NCI-H345 treated with DMSO at 0.1 percent for 48 hours (cell line): Measurements from ENCODE around the gene FGF2.
"Not testable (repeated sequence)": the region's sequence is repeated elsewhere in the genome, so short reads cannot be mapped to it uniquely, and the experiment has no call there.

Experiments used
- DNase-seq: peaks from one replicate; lab custom pipeline; 2025; ENCODE audit not compliant: unreplicated experiment; lab: John Stamatoyannopoulos, UW

The FGF2 gene

DNA sequence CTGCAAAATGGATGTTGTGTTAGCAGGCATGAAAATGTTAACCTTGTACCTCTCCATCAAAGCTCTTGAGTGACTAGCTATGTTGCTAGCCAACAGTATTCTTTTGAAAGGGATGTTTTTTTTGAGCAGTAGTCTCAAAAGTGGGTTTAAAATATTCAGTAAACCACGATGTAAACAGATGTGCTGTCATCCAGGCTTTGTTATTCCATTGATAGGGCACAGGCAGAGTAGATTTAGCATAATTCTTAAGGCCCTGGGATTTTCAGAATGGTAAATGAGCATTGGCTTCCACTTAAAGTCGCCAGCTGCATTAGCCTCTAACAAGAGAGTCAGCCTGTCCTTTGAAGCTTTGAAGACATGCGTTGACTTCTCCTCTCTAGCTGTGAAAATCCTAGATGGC is 18.4 kb downstream of the FGF2 start:
- no peak for DNase-seq

DNA sequence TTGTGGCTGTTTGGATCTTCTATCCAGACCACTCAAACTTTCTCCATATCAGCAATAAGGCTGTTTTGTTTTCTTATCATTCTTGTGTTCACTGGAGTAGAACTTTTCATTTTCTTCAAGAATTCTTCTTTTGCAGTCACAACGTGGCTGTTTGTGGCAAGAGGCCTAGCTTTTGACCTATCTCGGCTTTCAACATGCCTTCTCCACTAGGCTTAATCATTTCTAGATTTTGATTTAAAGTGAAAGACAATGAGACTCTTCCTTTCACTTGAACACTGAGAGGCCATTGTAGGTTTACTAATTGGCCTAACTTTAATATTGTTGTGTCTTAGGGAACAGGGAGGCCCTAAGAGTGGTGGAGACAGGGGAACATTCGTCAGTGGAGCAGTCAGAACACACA is 19.1 kb downstream of the FGF2 start:
- no peak for DNase-seq

DNA sequence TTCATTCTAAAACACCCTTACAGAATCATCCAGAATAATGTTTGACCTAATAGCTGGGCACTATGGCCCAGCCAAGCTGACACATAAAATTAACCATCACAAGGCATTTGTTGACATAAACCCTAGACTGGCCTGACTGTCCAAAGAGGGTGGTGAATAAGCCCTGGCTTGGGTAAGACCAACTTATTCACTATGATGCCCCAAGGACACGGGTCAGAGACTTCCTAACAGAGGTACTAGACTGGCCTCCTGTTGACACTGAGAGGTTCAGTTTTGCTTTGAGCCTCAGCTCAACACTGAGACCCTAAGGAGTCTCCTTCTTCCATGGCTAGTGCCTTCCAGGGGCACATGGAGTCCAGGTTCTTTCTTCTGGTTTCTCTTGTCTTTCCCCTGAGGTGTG is 21.3 kb downstream of the FGF2 start:
- no peak for DNase-seq

DNA sequence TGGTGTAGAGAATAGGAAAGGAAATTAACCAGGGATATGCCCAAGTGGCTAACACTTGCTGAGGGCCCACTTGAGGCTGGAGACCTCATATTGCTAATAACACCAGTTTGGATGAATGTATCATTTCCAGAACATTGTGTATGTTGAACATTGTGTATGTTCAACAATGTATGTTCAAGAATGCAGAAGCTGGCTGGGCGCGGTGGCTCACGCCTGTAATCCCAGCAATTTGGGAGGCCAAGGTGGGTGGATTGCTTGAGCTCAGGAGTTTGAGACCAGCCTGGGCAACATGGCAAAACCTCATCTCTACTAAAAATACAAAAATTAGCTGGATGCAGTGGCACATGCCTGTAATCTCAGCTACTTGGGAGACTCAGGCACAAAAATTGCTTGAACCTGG is 23.2 kb downstream of the FGF2 start:
- DNase-seq = not testable (repeated sequence)

DNA sequence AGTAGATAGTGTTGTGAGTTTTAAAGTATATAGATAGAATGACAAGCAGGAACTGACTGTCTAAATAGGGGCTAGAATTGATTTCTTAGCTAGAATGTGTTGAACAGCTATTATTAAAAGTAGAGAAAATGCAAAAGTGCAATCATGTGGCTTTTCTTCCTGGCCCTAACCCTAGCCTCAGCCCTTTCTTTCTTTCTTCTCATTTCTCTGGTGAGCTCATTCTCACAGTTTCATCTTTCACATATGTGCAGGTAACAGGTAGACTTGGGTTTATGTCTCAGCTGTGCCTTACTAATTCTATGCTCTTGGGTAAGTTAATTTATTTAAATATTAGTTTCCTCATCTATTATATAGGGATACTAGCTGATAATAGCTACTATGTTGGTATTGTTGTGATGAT is 24.9 kb downstream of the FGF2 start:
- DNase-seq = no peak

DNA sequence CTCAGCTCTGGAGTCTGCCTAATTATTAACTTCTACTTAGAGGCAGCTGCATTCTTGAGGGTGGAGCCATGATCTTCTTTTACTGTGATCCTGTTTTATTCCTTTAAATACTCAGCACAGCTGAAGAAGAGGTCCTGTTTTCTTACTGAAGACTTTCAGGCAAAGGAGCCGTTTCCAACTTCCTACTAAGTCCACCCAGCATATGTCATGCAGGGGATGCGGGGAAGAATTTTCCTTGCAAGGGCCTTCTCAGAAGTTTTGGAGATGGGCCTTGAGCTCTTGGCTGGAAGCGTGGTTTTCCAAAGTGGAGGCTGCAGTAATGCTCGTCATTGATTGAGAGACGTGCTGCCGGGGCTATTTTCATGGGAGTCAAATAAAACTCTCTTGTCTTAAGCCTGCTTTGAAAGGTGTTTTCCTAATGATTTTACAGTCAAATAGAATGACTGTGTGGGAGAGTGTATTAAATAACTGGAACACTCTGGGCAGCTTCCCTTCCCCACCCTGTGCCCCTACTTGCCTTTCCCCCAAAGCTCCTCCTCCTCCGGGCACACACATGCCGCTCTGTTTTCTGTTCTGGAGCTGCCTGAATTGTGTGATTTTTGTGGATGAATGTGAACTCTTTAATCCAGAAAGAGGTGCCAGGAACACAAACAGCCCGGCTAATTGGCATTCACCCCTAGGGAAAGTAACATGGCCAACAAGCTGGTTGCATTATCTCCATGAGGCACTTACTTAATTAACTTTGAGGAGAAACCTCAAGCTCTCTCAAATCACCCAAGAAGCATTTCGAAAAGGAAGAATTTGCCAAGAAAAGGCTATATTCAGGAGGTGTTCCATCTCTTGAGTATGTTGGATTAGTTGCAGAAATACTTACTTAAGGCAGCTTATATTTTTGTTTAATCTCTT is 28.1 kb downstream of the FGF2 start:
- no peak for DNase-seq

DNA sequence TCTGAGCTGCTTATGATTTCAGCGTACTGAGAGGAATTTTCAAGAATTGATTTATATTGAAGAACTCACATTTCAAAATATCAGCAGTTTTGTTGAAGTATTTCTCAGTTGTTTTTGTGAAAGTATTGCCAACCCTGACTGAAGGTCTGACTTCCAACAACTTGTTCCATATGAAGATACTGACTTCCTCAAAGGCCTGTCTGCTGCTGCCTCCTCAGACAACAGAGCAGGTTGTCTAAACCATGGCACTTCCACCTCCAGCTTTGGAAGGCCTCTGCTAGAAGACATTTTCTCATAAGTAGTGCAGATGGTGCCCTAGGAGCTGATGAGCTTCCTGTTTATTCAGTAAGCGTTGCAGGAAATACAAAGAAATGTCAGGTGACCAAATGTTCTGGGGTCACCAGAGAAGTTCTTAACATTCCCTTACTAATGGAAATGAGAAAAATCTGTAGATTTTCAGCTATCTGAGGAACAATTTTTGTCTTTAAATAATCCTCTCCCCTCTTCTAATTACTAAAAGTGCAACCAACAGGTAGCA is 28.8 kb downstream of the FGF2 start:
- DNase-seq = no peak

DNA sequence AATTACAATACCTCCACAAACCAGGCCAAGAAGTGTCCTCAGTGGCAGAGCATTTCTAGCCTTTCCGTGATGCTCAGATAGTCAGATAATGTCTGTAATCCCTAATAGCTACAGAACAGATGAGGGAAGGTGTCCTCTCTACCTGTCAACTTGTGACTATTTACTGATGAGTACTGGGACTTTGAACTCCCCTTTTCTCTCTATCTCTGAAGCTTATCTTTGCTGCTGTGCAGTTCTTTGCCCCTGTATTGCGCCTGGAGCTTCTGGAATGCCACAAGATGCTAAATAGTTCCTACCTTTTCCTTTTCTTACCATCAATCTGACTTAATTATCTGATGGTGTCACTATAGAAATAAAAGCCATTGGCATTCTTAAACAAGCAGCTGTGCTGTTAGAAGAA is 30.5 kb downstream of the FGF2 start:
- no peak for DNase-seq

DNA sequence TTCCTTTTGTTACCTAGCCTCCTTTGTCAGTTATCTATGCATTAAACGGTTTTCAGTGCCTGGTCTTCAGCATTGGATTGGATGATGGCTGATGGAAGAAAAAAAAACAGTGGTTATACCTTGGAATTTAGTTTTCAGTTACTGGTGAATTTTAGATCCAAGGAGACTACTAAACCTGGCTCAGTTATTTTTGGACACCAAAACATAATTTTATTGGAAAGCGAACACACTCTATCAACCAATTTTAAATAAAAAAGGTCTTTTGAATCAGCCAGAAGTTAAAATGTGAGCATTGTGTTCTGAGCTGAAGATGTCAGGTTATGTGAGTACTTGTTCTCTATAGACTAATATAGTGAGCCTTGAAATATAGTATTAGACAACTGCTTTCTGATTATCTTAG is 32.1 kb downstream of the FGF2 start:
- no peak for DNase-seq

DNA sequence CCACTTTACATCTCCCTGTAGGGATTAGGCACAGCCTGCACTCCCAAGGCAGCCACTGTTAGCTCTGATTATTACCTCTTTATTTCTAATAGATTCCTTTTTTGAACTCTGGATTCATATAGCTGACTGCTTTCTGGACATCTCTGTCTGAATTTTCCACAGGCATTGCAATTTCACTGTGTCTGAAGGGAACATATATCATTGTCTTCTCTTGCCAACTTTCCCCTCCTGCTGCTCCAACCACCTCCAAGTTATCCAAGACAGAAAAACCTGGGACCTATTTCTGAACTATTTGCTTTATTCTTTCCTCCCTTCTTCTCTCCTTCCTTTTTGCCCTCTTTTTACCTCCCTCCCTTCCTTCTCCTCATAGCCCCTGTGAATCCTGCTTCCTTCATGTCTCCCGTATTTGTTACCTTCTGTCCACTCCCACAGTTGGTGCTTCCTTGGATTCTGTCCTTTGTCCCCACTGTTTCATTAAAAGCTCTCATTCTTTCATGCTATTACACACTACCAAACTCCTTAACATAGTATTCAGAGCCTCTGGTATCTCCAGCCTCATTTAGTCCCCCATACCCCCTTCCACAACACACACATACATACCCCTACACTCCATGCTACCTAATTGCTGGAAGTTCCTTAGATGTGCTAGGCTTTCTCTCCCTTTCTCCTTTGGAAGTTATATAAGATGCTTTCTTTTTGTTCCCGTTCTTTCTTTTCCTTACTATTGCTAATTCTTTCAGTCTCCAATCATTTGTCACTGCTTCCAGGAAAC is 34.7 kb downstream of the FGF2 start:
- no peak for DNase-seq

DNA sequence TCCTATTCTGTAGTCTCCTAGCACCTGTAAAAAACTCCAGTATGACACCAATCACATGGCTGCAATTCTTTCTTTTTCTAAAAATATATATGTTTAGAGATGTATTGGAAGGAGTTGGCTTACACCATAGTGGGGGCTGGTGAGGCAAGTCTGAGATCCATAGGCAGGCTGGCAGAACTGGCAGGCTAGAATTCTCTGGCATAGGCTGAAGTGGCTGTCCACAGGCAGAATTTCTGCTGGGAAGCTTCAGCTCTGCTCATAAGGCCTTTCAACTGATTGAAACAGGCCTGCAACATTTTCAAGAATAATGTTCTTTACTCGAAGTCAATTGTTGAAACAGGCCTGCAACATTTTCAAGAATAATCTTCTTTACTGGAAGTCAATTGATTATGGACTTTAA is 37.0 kb downstream of the FGF2 start:
- no peak for DNase-seq

DNA sequence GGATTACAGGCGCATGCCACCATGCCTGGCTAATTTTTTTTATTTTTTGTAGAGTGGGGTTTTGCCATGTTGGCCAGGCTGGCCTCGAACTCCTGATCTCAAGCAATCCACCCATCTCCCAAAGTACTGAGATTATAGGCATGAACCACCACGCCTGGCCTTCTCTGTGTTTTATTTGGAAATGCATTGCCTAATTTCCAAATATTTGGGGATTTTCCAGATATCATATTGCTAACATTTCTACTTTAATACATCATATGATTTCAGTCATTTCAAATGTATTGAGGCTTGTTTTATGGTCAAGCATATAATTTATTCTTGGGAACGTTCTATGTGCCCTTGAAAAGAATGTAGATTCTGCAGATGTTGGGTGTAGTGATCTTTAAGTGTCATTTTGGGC is 38.8 kb downstream of the FGF2 start:
- no peak for DNase-seq

DNA sequence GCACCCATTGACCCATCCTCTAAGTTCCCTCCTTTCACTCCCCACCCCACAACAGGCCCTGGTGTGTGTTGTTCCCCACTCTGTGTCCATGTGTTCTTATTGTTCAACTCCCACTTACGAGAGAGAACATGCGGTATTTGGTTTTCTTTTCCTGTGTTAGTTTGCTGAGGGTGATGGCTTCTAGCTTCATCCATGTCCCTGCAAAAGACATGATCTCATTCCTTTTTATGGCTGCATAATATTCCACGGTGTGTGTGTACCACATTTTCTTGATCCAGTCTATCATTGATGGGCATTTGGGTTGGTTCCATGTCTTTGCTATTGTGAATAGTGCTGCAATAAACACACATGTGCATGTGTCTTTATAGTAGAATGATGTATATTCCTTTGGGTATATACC is 41.6 kb downstream of the FGF2 start:
- not testable (repeated sequence) for DNase-seq

DNA sequence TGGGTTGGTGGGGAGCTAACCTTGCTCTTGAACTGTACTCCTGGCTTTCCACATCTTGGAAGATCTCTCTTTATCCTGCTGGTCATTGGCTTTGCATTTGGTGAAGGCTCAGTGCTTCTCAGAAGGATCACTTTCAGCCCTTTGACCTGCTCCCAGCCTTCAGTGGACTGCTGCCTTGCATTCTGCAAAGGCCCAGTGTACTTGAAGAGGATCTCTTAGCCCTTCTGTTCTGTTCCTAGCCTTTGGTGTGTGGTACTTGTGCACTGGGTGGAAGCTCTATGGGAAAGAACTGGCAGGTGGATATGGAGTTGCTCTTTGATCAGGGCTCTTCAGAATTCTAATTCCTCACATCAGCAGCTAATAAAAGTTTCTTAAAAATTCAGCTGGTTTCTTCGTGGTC is 46.5 kb downstream of the FGF2 start:
- DNase-seq = no peak

DNA sequence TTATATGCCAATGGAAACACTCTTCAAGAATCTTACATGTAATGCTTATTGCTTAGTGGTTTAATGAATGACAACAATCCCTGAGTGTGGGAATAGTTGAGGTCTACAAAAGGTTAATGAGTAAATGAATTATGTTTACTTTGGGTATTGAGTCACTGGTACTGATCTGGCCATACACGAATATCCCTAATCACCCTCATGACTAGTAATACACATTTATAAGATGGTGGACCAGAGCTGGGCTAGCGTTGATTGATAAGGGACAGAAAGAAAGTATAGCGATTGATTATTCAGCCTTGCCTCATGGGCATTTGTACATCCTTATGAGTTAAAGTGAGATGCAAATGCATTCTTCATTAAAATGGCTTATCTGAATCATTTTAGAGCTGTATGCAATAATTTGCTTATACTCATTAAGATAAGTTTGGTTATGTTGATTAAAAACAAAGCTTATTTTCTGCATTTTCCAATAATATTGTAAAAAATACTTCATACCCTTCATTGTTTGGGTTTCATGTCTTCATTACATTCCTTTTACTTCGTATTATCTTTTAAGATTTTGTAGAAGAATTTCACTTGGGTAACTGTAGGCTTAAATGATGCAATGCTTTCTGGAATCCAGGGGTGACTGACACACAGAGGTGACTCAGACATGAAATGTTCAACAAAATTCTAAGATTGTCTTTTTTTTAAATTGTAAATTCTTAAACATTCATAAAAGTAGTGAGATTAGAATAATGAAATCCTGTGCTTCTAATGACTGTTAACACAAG is 47.4 kb downstream of the FGF2 start:
- no peak for DNase-seq

DNA sequence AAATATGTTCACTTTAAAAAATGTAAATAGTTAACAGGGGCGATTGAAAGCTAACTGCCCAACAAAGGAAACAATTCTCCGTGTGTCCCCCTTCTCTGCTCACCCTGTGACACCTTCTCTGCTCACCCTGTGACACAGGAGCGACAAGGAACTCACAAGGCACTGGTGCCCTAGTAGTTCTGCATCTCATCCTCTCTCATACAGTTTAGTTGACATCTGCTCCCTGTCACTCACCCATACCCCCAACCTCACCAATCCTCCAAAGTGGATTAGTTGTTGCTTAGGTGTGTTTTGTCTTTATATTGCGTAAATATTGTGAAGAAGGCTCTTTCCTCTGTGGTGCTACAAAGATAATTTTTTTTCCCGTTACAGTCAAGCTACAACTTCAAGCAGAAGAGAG is 49.3 kb downstream of the FGF2 start:
- no peak for DNase-seq

DNA sequence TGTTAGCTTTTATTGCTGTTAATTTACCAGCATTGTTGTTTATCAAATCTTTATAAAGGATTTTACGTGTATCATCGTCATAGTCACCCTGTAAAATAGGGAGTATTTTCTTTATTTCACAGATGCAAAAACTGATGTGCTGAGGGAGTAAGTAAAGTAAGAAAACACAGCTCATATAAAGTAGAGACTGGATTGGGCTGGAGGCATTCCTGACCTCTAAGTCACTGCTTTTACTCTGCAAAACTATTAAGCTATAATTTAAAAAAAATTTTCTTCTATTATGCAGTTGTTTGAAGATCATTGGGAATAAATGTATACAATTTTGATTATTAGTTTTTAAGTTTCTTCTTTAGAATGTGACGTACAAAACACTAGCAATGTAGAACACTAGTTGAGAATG is 49.8 kb downstream of the FGF2 start:
- no peak for DNase-seq

DNA sequence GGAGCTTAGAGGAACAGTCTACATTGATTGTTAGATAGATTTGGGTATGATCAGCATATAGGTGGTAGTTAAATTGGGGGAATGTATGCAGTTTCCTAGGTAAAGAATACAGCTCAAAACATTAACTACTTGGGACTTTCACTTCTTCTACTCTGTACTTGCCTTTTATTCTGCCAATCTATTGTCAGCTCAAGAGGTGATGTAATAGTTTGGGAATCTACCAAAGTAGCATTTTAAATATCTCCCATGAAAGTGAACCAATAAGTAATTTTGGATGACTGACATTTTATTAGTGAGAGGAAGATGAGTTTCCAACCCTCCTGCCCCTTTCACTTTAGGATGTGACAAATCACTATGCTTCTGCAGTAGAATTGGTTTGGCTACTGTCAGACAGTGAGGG is 52.4 kb downstream of the FGF2 start:
- DNase-seq = no peak

DNA sequence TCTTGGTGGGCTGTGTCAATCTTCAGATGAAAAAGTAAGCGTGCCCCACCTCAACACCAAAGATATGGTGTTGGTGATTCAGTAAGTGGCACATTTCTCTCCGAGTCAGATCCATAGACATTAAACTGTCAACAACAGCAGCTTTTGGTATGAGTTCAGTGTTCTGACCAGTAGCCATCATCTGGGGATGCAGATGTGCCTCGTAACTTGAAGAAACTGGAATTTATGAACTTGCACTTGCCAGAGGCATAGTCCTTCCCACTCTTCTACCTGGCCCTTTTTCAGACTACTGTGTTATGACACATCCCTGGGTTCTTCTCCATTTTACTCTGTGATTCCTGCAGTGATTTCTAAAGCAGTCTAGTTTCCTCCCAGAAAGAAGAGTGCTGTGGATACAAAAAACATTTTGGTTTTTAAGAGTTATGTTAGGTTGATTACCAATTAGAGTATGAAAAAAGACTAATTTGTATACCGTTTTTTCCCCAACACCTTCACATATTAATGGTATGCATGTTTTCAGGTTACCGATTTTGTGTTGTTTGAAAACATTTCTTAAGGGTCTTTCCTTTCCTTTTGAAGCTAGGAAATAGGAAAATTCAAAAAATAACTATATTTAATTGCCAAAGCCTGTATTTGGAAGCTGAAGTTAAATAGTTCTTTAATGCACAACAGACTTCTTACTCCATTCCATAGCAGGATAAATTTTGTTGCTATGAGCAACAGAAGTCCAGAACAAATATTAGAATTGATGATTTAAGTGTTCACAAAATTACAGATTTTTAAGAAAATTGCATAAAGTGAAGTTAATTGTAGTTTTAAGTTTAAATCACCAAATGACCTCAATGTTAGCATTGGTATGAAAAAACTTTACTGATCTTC is 56.5 kb downstream of the FGF2 start:
- DNase-seq = no peak

DNA sequence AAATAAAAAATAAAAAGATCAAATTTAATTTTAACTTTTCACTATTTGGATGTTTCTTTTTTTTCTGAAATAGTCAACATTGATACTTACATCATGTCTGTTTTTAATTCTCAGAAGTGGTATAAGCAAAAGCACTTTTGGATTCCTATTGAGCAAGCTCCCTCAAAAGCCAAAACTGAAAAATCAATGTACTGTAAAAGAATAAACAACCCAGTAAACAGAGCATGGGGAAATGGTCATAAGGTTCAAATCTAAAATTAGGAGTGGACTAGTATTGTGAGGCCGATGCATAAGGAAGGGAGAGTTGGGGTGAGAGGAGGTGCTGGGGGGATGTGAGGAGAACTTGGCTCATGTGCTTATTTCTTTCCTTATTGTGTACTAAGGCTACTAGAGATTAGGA is 57.9 kb downstream of the FGF2 start:
- DNase-seq = no peak
